ENCODE measurements around the gene GIMAP5. TPM values are rescaled to one million over a fixed set of nuclear protein-coding genes. Genes with fewer than 3 reads are reported as not detected.

GIMAP5 gene
- total and polyA plus RNA-seq, 2 of the 13 experiments (the other 11 are each of a cell fraction or from before 2014, with no cell fraction given), result not detected

DNA sequence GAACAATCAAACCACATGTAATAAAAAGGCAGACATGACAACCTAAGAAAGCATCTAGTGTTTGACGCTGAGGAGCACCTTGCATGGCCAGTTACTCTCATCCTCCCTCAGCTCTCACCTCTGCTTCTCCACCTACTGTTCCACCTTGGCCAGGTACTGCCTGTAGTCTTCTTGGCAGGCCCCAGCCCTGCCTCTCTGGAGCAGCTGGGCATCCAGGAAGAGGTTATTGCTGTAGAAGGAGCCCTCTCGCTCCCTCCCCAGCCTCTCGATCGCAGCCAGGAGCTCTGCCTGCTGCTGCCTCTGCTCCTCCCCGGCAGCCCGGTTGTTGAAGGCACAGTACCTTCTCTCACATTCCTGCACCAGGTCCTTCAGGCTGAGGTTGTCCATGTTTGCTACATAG is 9.7 kb downstream of the GIMAP5 start (continued):
- TF ChIP-seq, protein P1, sequence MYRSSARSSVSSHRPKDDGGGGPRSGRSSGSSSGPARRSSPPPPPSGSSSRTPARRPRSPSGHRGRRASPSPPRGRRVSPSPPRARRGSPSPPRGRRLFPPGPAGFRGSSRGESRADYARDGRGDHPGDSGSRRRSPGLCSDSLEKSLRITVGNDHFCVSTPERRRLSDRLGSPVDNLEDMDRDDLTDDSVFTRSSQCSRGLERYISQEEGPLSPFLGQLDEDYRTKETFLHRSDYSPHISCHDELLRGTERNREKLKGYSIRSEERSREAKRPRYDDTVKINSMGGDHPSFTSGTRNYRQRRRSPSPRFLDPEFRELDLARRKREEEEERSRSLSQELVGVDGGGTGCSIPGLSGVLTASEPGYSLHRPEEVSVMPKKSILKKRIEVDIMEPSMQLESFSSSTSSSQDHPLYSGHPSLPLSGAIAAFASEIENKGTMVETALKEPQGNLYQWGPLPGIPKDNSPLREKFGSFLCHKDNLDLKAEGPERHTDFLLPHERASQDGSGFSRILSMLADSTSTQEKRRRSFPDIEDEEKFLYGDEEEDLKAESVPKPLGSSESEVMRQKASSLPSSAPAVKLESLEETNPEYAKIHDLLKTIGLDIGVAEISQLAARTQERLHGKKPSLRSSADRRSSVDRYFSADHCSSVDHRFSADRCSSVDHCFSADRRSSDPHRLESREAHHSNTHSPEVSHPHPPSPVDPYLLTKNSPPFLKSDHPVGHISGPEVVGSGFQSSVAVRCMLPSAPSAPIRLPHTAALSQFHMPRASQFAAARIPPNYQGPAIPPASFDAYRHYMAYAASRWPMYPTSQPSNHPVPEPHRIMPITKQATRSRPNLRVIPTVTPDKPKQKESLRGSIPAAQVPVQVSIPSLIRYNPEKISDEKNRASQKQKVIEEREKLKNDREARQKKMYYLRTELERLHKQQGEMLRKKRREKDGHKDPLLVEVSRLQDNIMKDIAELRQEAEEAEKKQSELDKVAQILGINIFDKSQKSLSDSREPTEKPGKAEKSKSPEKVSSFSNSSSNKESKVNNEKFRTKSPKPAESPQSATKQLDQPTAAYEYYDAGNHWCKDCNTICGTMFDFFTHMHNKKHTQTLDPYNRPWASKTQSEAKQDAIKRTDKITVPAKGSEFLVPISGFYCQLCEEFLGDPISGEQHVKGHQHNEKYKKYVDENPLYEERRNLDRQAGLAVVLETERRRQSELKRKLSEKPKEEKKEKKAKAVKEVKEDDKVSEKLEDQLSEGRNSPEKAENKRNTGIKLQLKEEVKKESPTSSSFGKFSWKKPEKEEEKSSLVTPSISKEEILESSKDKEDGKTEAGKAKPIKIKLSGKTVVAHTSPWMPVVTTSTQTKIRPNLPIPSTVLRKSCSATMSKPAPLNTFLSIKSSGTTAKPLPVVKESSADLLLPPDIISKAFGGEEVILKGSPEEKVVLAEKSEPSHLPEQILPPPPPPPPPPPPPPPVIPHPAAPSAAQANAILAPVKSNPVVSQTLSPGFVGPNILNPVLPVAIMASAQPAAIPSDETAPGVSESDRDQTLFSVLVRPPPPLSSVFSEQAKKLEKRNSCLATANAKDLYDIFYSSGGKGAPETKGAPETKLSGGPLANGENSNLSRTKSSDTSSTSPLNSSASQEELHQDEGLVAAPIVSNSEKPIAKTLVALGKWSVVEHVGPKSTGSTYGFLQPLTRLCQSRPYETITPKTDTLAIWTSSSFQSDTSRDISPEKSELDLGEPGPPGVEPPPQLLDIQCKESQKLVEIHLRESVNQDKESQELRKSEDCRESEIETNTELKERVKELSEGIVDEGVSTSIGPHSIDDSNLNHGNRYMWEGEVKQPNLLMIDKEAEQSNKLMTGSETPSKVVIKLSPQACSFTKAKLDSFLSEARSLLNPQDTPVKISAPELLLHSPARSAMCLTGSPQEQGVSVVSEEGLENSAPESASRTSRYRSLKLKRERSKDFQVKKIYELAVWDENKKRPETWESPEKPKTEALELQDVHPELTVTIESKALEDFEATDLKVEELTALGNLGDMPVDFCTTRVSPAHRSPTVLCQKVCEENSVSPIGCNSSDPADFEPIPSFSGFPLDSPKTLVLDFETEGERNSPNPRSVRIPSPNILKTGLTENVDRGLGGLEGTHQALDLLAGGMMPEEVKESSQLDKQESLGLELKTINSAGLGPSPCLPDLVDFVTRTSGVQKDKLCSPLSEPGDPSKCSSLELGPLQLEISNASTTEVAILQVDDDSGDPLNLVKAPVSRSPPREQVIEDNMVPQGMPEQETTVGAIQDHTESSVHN (CRISPR knock-in tag; IDR thresholded peaks at IDR 0.05), result no peak
- no peak for TF ChIP-seq YY1 (IDR thresholded peaks at IDR 0.05; ENCODE audit: insufficient read depth, insufficient replicate concordance, low read depth, low read length)
- no peak for TF ChIP-seq ZFP62 (CRISPR knock-in tag; IDR thresholded peaks at IDR 0.05)
- TF ChIP-seq ZNF724P (CRISPR knock-in tag; IDR thresholded peaks at IDR 0.05; ENCODE audit: borderline replicate concordance), result no peak

DNA sequence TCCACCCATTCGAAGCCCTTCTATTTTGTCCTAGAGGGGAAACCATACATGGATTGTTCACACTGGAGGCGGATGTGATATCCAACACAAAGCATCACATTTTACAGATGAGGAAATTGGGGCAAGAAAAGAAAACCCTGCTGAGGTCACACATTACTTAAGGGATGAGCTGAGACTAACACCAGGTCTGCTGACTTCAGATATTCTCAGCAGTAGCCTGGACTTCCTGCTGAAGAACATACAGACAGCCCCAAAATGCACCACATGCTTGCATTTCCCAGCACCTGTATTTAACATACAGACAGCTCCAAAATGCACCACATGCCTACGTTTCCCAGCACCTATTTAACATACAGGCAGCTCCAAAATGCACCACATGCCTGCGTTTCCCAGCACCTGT is 11.2 kb downstream of the GIMAP5 start:
- no peaks in the 10 kb centered on the region for H3K4me1 ChIP-seq (ENCODE audit: insufficient read depth, low read length)
- POLR2A ChIA-PET, result no interaction called here
- FAIRE-seq, result no peak
- in situ Hi-C loops (cut with HindIII; ENCODE audit: extremely low pct_ligation_motif_present, low pct_unique_long_range_greater_than_20kb), result no loop called here
- CTCF ChIA-PET (ENCODE audit: low intra/inter-chr PET ratio, low total read pairs), result no interaction called here
- no peaks in the 10 kb centered on the region for H4K20me1 ChIP-seq (ENCODE audit: insufficient read depth, low read length)
- H3K27ac ChIP-seq (ENCODE audit: extremely low read length, insufficient read depth, low read length), result no peak overlapping the region
- H3K9ac ChIP-seq (ENCODE audit: insufficient read depth, low read depth, low read length), result no peak overlapping the region
- no peaks in the 10 kb centered on the region for H3K36me3 ChIP-seq (replicated peaks in 1 of 2; ENCODE audit: control insufficient read depth in 1 of 2, insufficient read depth in 2 of 2, low read length in 2 of 2)
- 9% methylated on average over 4 of the region's 4 CpGs for WGBS (ENCODE audit: low lambda C conversion rate)
- H3K9me3 ChIP-seq (ENCODE audit: low read length), result no peaks in the 10 kb centered on the region
- no peak overlapping the region for H3K4me3 ChIP-seq (replicated peaks in 1 of 3; ENCODE audit: insufficient read depth in 1 of 3, low read depth in 2 of 3, low read length in 3 of 3)
- ATAC-seq, result no peak
- H3K27me3 ChIP-seq (ENCODE audit: control insufficient read depth in 1 of 2, insufficient read depth in 2 of 2, low read length in 2 of 2), result peaks cover 0 to 7% of the 10 kb centered on the region in 2 experiments; a peak in 1 of 5 replicates
- no peak overlapping the region for H2AFZ ChIP-seq (ENCODE audit: low read length)
- intact Hi-C loops (cut with micrococcal nuclease; ENCODE audit: unreplicated experiment), result no loop called here
- no TSS peak for BruUV-seq (replicated peaks)
- DNase-seq (ENCODE audit: low spot score), result no peak
- H3K79me2 ChIP-seq (ENCODE audit: insufficient read depth, low read length), result no peaks in the 10 kb centered on the region
- H3K4me2 ChIP-seq (ENCODE audit: low read depth, low read length), result no peak overlapping the region
- TF ChIP-seq ZFP41 (CRISPR knock-in tag; IDR thresholded peaks at IDR 0.05; ENCODE audit: borderline replicate concordance), result no peak
- TF ChIP-seq, protein P2, sequence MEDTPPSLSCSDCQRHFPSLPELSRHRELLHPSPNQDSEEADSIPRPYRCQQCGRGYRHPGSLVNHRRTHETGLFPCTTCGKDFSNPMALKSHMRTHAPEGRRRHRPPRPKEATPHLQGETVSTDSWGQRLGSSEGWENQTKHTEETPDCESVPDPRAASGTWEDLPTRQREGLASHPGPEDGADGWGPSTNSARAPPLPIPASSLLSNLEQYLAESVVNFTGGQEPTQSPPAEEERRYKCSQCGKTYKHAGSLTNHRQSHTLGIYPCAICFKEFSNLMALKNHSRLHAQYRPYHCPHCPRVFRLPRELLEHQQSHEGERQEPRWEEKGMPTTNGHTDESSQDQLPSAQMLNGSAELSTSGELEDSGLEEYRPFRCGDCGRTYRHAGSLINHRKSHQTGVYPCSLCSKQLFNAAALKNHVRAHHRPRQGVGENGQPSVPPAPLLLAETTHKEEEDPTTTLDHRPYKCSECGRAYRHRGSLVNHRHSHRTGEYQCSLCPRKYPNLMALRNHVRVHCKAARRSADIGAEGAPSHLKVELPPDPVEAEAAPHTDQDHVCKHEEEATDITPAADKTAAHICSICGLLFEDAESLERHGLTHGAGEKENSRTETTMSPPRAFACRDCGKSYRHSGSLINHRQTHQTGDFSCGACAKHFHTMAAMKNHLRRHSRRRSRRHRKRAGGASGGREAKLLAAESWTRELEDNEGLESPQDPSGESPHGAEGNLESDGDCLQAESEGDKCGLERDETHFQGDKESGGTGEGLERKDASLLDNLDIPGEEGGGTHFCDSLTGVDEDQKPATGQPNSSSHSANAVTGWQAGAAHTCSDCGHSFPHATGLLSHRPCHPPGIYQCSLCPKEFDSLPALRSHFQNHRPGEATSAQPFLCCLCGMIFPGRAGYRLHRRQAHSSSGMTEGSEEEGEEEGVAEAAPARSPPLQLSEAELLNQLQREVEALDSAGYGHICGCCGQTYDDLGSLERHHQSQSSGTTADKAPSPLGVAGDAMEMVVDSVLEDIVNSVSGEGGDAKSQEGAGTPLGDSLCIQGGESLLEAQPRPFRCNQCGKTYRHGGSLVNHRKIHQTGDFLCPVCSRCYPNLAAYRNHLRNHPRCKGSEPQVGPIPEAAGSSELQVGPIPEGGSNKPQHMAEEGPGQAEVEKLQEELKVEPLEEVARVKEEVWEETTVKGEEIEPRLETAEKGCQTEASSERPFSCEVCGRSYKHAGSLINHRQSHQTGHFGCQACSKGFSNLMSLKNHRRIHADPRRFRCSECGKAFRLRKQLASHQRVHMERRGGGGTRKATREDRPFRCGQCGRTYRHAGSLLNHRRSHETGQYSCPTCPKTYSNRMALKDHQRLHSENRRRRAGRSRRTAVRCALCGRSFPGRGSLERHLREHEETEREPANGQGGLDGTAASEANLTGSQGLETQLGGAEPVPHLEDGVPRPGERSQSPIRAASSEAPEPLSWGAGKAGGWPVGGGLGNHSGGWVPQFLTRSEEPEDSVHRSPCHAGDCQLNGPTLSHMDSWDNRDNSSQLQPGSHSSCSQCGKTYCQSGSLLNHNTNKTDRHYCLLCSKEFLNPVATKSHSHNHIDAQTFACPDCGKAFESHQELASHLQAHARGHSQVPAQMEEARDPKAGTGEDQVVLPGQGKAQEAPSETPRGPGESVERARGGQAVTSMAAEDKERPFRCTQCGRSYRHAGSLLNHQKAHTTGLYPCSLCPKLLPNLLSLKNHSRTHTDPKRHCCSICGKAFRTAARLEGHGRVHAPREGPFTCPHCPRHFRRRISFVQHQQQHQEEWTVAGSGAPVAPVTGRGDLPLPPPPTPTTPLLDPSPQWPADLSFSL (CRISPR knock-in tag; IDR thresholded peaks at IDR 0.05), result no peak
- no peak for TF ChIP-seq HNF4A (CRISPR knock-in tag; IDR thresholded peaks at IDR 0.05)
- TF ChIP-seq HNF4G (IDR thresholded peaks at IDR 0.05; ENCODE audit: borderline replicate concordance, low read depth, low read length), result no peak
- TF ChIP-seq HNF4G (CRISPR knock-in tag; IDR thresholded peaks at IDR 0.05; ENCODE audit: borderline replicate concordance, low read depth), result no peak
